ENCODE data around the gene SGK1.
"Not testable (repeated sequence)": the region's sequence is repeated elsewhere in the genome, so short reads cannot be mapped to it uniquely, and the experiment has no call there.

The SGK1 gene

DNA sequence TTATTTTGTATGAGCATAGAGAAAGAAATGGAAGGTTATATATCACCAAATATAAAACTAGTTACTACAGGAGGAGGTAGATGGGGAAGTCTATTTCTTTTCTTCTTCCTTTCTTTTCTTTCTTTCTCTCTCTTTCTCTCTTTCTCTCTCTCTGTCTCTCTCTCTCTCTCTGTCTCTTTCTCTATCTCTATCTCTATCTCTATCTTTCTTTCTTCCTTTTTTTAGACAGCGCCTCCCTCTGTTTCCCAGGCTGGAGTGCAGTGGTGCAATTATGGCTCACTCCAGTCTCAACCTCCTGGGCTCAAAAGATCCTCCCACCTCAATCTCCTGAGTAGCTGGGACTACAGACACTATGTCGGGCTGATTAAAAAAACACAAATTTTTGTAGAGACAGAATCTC, 10.2 kb upstream of the SGK1 start:
- no peak for DNase-seq (ENCODE audit: low spot score)

DNA sequence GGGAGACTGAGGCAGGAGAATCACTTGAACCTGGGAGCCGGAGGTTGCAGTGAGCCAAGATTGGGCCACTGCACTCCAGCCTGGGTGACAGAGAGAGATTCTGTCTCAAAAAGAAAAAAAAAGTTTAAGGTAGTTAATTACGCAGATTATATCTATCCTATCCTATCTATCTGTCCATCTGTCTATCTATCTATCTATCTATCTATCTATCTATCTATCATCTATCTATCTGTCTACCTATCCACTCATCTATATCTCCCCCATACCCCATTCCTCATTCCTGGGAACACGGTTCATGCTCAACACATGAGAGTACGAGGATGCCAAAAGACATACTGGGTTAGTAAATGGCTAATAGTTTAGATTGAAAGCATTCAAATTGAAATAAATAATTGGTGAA, 8.3 kb upstream of the SGK1 start:
- DNase-seq (ENCODE audit: low spot score): not testable (repeated sequence)

DNA sequence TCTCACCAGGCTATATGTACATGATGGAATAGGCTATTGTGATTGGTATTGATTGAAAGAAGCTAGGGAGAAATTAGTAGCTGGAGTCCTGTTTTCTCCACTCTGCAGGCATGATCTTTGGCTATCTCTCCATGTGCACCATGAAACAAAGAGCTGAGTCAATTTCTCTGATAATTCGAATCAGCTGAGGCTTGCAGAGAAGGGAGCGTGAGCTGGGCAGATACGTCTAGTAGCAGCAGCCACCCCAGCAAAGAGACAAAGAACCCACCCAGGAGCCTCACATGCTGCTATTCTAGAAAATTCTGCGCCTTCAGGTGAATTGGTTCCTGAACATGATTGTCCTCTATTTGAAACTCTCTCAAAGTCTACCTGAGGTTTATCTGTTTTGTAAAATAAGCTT, 6.9 kb upstream of the SGK1 start:
- no peak for DNase-seq (ENCODE audit: low spot score)

DNA sequence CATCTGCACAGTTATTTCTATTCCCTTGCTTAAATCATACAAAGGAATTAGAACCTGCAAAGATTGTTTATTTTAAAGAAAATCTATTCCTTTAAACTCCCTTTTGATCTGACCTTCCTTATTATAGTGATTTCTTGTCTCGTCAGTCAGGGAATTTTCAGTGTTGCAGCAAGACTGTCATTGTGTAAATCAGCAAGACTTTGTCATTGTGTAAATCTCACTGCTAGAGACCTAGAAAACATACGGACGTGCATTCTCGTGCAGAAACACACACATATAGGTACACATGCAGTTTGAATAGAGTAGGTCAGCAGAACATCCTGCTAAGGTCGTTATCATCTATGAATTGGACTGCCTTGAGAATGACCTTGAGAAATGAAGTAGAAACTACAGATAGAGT, 6.2 kb upstream of the SGK1 start:
- DNase-seq (ENCODE audit: low spot score): no peak

DNA sequence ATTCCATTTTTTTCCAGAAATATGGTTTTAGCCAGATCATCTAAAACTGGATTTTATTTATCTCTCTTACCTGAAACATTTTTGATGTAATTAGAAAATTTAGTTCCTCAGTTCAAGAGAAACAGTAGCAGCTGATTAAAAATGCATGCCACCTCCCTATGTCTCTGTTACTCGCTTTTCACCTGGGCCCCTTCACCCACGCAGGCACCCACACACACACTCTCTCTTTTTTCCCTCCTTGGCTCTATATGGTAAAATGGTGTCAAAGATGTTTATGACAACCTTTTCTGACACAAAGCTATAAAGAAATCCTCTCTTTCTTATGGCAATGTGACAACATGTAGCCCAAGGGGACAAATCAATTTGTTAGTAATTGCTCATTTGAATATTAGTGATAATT, 5.8 kb upstream of the SGK1 start:
- DNase-seq (ENCODE audit: low spot score): no peak

DNA sequence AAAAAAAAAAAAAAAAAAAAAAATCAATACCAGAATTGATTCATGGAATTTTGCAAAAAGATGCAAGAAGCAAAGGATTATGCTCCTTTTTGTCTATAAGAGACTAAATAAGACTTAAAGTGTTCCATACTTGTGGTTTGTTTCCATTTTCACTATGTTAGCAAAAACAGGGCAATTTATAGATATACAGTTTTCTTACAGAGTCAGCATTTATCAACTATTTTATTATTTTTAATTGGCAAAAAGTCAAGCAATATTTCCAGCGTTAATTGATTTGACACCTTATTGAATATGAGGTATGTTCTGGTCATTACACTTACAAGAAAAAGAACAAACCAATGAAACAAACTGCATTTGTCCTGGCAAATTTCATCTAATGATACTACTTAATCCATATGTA, 5.4 kb upstream of the SGK1 start:
- no peak for DNase-seq (ENCODE audit: low spot score)

DNA sequence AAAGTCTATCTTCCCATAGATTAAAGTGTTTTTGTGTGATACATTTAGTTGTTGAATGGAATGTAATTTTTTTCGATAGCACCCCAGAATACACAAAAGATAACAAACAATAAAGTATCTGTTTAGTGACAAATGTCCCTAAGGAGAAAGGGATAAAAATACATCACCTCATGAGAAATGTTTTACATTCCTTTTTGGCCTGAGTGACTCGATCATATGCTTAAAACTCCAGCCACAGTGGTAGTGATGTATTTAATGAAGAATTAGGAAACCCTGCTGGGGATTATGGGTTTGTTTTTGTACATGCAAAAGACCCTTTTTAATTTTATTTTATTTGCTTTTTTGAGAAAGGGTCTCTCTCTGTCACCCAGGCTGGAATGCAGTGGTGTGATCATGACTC, 4.3 kb upstream of the SGK1 start:
- no peak for DNase-seq (ENCODE audit: low spot score)

DNA sequence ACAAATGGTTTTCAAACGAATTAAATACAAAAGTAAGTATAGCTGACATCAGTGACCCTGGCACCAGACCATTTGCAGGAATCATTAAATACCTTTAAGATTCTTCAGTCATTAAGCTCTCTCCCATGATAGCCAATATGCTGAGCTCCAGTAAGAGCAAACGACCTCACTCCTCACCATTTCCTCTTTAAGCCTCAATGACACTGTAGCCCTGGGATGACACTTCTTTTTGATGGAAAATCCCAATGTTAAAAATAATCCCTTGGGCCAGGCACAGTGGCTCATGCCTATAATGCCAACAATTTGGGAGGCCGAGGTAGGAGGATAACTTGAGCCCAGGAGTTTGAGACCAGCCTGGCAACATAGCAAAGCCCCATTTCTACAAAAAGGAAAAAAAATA, 3.3 kb upstream of the SGK1 start:
- DNase-seq (ENCODE audit: low spot score): no peak

DNA sequence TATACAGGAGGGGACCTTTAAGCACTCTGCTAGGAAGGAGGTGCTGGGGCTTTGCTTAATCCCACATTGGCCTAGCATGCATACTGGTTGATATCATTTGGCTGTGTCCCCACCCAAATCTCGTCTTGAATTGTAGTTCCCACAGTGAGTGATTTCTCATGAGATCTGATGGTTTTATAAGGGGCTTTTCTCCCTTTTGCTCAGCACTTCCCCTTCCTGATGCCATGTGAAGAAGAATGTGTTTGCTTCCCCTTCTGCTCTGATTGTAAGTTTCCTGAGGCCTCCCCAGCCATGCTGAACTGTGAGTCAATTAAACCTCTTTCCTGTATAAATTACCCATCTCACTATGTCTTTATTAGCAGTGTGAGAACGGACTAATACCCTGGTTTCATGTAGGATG, 1.8 kb upstream of the SGK1 start:
- DNase-seq (ENCODE audit: low spot score): not testable (repeated sequence)

DNA sequence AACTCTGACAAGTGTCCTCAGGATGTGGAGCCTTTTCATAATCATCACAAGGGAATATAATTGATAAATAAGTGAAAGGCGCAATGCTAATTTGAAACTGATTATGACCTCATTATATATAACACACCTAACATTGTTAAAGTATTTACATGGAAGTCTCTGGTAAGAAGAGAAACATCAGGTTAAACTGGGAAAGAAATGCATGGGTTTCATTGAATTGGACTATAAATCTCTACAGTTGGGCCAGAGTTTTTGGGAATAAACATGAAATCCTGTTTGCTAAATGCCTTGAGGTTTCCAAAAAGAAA, 1.0 kb upstream of the SGK1 start:
- no peak for DNase-seq (ENCODE audit: low spot score)

DNA sequence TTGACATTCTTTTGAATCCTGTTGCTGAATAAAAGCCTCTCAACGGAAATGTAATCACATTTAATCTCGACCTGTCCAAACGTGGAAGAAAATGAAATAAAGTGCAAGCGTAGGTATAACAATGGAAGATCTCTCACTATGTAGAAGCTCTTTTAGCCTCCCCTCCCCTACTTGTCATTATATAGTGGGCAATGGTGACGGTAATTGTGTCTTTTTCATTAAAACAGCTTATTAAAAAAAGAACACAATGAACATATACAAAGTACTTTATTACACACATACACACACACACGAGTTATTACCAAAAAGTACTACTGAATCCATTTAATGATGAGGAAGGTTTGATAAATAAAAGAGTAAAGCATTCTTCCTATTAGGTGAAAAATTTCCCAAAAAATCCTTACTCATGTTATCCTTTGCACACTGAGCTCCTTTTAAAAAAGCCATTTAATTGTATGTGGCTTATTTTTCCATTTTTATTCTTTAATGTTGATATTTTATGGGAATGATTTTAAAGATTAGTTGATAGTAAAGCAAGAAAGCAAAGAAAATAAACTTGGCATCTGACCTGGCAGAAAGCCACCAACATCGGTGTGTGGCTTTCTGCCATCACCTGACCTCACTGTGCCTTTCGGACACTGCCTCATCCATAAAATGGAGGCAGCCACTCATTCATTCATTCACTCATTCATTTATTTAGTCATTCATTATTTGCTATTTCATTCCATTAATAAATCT, 493 bp upstream of the SGK1 start:
- no peak for DNase-seq (ENCODE audit: low spot score)

DNA sequence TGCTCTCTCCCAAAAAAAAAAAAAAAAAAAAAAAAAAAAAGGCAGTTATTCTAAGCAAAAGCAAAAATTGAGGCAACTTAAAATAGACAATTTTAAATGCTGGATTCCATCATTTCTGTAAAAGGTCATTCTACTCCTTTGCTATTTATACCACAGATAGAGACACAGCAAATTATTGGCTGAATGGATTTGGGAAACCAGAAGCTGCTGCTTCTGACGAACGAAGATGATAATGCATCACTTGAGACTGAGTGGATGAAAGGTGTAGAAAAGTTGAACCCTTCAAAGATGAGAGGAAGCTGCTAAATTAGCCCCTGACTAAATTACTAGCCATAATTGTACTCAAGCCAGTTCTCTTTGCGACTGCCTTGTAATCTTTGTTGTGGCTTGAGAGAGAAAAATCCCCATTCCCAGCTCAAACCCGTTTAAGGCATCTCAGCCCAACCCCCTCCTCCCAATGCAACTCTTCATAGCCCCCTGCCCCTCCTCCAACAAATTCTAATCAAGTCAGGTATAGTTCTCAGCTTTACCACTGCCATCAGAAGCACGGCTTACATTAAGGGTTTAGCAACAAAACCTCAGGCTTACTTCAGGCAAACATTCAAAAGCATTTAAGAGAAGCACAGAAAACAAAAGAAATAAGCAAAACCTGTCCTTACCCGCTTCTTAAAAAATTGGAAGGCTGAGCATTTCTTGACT, 1.0 kb downstream of the SGK1 start:
- DNase-seq (ENCODE audit: low spot score): no peak

DNA sequence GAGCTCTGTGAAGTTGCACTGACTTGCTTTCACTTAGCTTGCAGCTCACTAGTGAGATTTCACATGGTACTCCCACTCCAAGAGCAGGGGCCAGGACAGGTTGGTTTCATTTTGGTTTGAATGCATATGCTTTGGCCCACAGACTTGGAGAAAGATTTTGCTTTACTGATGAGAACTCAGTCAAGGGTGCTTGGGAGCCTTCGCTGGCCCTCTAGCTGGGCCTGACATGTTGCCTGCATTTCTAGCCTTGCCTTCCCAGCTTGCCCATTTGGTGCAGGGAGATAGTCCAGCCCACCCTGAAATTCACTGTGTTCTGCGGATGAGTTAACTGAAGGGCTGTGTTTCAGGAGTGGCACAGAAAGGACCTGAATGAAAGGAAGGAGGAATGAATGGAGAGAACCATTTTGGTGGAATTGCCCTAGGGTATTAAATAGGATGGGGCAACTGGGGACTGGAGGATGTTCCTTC, 1.9 kb downstream of the SGK1 start:
- DNase-seq (ENCODE audit: low spot score): no peak

DNA sequence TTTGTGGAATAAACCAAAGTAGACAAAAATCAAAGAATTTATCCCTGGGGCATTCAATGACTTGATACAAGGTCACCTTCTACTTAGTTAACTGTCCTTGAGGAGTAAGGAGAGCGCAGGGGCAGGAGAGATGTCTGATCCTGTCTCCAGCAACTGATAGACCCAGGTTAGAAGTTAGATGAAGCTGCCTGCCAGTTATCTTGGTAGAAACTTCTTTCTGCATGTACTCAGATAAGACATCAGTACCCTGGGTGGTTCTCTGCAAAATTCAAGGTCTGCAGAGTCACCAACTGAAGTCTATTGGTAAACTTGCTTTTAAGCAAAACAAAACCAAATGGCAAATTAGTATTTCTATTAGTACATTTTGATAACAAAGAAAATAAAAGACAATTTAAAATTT, 2.7 kb downstream of the SGK1 start:
- DNase-seq (ENCODE audit: low spot score): no peak

DNA sequence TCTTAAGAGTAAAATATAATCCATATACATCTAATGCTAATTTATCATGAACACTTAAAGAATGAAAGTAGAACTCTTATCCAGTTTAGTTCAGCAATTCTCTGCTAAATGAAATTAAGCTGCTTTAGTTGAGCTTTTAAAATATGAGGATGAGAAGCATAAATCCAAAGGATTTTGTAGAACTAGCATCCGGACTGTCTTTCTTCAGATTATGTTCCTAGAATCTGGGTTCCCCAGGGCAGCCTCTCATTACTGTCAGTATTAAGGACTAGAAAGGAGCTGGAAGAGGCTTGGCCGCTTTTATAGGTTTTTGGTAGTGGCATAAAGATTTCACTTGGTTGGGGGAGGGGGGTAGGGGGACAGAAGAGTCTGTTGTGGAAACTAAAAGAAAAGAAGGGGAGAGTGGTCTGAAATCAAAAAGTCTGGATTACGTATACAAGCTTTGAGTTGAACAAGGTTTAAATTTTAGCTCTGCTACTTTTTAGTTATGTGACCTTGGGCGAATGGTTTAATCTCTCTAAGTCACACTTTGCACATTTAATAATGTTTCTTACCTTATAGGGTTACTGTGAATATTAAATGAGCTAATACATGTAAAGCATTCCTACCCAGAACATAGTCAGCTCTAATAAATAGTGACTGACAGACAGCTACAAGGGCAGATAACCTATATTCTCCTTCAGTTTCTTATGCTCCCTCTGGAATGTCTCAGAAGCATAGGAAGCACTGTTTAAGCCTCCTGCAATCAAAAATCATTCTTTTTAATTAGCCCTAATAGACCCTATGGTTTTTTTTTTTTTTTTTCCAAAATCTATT, 3.7 kb downstream of the SGK1 start:
- no peak for DNase-seq (ENCODE audit: low spot score)

DNA sequence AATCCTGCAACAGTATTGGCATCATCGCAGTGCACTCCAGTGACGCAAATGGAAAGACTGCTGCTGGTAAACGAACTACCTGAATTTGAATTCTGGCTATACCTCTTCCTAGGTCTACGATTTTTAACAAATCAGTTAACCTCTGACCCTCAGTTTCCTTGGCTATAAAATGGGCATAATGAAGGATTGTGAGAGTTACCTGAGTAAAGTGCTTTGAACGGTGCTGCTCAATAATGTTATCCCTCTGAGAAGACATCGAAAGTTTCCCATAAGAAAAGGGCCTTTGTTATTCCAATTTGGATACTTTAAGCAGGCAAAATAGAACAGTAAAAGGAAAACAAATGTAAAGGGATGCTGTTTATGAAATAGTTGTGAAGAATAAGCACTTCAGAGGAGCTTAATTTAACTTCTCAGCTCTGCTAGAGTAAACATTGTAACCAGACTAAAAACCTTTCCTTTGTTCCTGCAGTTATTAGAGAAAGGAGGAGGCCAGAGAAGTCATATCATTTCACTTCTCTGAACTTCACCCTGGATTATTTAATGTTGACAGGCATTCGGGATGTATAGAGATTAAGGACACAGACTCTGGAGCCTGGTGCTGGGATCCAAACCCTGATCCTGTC, 5.8 kb downstream of the SGK1 start:
- no peak for DNase-seq (ENCODE audit: low spot score)

DNA sequence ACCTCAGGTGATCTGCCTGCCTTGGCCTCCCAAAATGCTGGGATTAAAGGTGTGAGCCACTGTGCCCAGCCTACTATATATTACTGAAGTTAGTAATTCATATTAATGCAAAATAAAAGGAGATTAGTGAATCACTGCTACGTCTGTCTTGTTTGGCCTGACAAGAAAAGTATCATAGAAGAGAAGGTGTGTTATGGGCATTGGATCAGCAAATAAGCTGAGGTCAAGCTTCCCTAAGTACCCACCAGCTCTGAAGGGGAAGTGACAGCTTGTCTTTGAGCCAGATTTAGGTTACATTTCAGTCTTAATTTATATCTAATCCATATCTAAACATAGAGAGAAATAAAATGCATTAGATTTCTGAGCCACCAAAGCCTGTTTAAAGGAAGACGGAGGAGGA, 7.1 kb downstream of the SGK1 start:
- DNase-seq (ENCODE audit: low spot score): no peak

DNA sequence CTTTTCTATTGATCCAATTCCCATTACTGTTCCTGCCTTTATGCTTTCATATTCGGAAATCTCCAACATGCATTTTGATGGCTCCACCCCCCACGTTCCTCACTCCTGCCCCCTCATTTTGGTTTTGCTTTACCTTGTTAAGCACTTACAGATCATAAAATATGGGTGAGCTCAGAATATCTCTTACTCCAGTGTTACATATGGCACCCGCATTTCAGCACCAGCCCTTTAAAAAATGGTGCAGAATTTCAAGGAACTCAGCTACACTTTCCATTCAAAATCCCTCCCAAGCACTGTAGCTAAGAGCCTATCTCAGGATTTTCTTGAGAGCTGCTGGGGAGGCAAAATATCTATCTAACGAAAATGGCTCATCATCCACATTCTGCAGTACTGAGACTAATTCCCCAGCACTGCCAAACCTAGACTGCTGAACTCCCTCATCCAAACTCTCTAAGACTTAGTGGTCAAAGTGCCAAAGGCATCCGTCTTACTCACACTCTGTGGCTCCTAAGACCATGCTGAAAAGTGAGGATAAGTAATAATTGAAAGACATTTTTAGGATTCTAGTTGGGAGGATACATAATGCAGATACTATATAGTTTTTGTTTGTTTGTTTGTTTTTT, 7.8 kb downstream of the SGK1 start:
- DNase-seq (ENCODE audit: low spot score): no peak

DNA sequence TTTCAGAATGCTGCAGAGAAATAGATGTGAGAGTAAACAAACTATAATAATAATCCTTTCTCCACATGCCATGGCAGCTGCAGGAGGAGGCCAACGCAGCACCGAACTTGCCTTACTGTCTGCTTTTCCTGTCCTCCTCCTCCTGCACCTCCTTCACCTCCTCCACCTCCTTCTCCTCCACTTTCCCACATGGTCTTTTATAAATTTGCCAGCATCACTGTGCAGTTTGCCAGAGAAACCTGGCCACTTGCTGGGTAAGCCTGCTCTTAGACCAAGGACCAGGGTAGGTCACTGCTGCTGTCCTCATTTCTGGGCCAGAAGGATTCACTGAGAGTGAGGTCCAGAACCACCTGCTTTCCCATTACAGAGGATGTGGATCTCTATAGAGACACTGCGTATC, 8.7 kb downstream of the SGK1 start:
- DNase-seq (ENCODE audit: low spot score): no peak

DNA sequence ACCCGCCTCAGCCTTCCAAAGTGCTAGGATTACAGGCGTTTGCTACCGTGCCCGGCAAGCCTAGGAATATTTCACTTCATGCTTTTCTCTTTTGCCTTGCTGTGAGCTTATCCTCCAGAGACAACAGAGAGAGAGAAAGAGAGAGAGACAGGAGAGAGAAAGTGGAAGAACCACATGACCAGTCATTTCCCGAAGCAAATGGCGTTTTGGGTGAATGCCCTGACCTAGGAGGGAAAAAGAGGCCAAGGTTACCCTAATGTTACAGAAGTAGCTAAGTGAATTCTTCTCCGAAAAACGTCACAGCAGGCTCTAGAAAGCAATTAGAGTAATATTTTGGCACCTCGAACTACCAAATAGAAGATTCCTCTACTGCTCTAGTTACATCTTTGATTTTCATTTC, 9.1 kb downstream of the SGK1 start:
- DNase-seq (ENCODE audit: low spot score): no peak

DNA sequence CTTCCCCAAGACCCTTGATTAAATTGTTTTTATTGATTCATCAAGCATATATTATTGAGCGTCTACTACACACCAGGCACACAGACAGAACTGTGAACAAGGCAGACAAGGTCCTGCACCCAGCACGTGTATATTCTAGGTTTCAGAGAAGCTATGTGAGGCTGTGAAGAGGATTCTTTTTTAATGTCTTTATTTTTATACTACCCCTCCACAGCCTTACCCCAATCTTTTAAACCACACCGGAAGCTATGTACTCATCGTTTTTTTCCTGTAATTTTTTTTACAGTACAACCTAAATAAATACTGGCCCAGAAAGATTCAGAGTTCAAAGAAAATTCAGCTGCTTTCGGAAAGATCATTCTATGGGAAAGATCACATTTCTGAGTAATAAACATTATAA, 10.0 kb downstream of the SGK1 start:
- DNase-seq (ENCODE audit: low spot score): no peak

DNA sequence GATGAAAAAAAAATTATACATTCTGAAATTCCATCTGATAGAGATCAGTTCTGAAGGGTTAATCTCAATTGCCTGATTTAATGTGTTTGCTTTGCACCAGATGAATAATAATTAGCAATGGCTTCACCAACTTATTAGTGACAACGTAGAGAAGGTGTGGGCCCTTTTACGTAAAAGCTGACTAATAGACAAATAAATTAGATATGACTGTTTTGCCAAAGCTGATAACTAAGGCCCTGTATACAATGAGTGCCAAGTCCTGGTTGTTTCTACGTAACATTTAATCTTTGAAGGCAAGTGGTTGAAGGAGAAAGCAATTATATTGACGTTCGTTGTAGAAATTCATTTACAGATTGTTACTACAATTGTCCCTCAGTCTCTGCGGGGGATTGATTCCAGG, 10.8 kb downstream of the SGK1 start:
- no peak for DNase-seq (ENCODE audit: low spot score)

Data from RKO (cell line).